Measurements from ENCODE around the gene TGFBR1. TPM values are rescaled to one million over a fixed set of nuclear protein-coding genes. Genes with fewer than 3 reads are reported as not detected.

The TGFBR1 gene
- polyA plus RNA-seq, 1 of the 3 experiments (the other 2 are of a cell fraction) = 15.3 TPM

- Histone ChIP-seq H2AFZ (ENCODE audit: low read depth) (peak overlapping the region; percentile 70; the same call in 1 of the 2 replicates), H3K9me2 (no peaks in the 10 kb centered on the region), H4K20me1 (ENCODE audit: insufficient read depth) (peaks cover 45% of the 10 kb centered on the region), H3K36me3 (replicated peaks in 1 of 2; ENCODE audit: control insufficient read depth in 1 of 2, insufficient read depth in 2 of 2, low read length in 1 of 2) (no peaks in the 10 kb centered on the region), H3K9ac (peak overlapping the region; percentile 93), H3K4me2 (peak overlapping the region; percentile 66), H3K27ac (ENCODE audit: low read depth in 2 of 2, low read length in 1 of 2) (peak overlapping the region; percentile 76 to 82), H3K27me3 (ENCODE audit: insufficient read depth) (no peaks in the 10 kb centered on the region), H3K9me3 (no peaks in the 10 kb centered on the region), H3K4me3 (ENCODE audit: low read depth in 2 of 2, low read length in 1 of 2) (peak overlapping the region; percentile 86 to 87), H3K79me2 (ENCODE audit: insufficient read depth) (peaks cover 50% of the 10 kb centered on the region), H3K4me1 (ENCODE audit: control insufficient read depth in 1 of 2, insufficient read depth in 2 of 2, low read depth in 1 of 2, low read length in 1 of 2) (peaks cover 8 to 10% of the 10 kb centered on the region in 2 experiments), H3F3A (replicated peaks; ENCODE audit: insufficient read depth) (peaks cover 3% of the 10 kb centered on the region)
- ChIA-PET CTCF (interaction anchor here (0.7 to 2.0 kb wide), 4 partner anchors 16 to 104 kb away, joined by 3 to 7 read pairs (median 4); no protein-coding TSS in a partner anchor), POLR2A (interaction anchor here (0.5 to 1.3 kb wide), 3 partner anchors 13 to 439 kb away, joined by 3 to 6 read pairs (median 3); no protein-coding TSS in a partner anchor)
- peak; percentile 90 for DNase-seq
- WGBS (ENCODE audit: low lambda C conversion rate) = 0% methylated on average over 15 of the region's 118 CpGs
- TF ChIP-seq MXI1 (IDR thresholded peaks at IDR 0.05; ENCODE audit: low read depth, low read length) = peak; percentile 36; the same call in 1 of the 2 replicates
- TF ChIP-seq USF1 (IDR thresholded peaks at IDR 0.05; ENCODE audit: borderline replicate concordance, low read depth) = no peak
- no peak for TF ChIP-seq GABPA (IDR thresholded peaks at IDR 0.05; ENCODE audit: low read depth)
- no peak for TF ChIP-seq SMC3 (IDR thresholded peaks at IDR 0.05; ENCODE audit: low read depth, low read length)
- TF ChIP-seq FOXJ3 (CRISPR knock-in tag; IDR thresholded peaks at IDR 0.05) = no peak
- no peak for TF ChIP-seq NFIC (IDR thresholded peaks at IDR 0.05; ENCODE audit: borderline replicate concordance)
- TF ChIP-seq SIN3A (IDR thresholded peaks at IDR 0.05; ENCODE audit: borderline replicate concordance, low read depth, low read length) = no peak
Measured at GRCh38 chr9:99105152-99106043, 485 bp downstream of the TGFBR1 start.

GRCh38 chr9:99106044-99106375 lies 1.1 kb downstream of the TGFBR1 start:
- peak overlapping the region; percentile 93 for H3K9ac ChIP-seq
- peak overlapping the region in 1 of 2 experiments; percentile 82; a peak in 2 of 4 replicates for H3K27ac ChIP-seq (ENCODE audit: low read depth in 2 of 2, low read length in 1 of 2)
- ChIA-PET POLR2A (no interaction called here), CTCF (interaction anchor here (0.9 to 1.5 kb wide), 2 partner anchors 34 to 56 kb away, joined by 3 to 7 read pairs; no protein-coding TSS in a partner anchor)
- peaks cover 50% of the 10 kb centered on the region for H4K20me1 ChIP-seq (ENCODE audit: insufficient read depth)
- no peaks in the 10 kb centered on the region for H3K36me3 ChIP-seq (replicated peaks in 1 of 2; ENCODE audit: control insufficient read depth in 1 of 2, insufficient read depth in 2 of 2, low read length in 1 of 2)
- H3K27me3 ChIP-seq (ENCODE audit: insufficient read depth) = no peaks in the 10 kb centered on the region
- H3K9me3 ChIP-seq = no peaks in the 10 kb centered on the region
- H3F3A ChIP-seq (replicated peaks; ENCODE audit: insufficient read depth) = peaks cover 3% of the 10 kb centered on the region
- TF ChIP-seq PBX3 (IDR thresholded peaks at IDR 0.05) (no peak), CTCF (IDR thresholded peaks at IDR 0.05) (no peak), EZH2phosphoT487 (IDR thresholded peaks at IDR 0.05; ENCODE audit: borderline replicate concordance, low read depth) (no peak), RAD21 (IDR thresholded peaks at IDR 0.05; ENCODE audit: low read length) (no peak), RCOR1 (IDR thresholded peaks at IDR 0.05; ENCODE audit: low read length) (no peak), YY1 (IDR thresholded peaks at IDR 0.05; ENCODE audit: low read depth) (no peak), REST (IDR thresholded peaks at IDR 0.05; ENCODE audit: low read depth, low read length) (no peak), USF2 (IDR thresholded peaks at IDR 0.05; ENCODE audit: borderline replicate concordance, low read depth, low read length) (no peak), USF1 (IDR thresholded peaks at IDR 0.05; ENCODE audit: borderline replicate concordance, low read depth) (no peak), SIN3A (IDR thresholded peaks at IDR 0.05; ENCODE audit: borderline replicate concordance, low read depth, low read length) (no peak)
- H2AFZ ChIP-seq (ENCODE audit: low read depth) = peak overlapping the region; percentile 70; the same call in 1 of the 2 replicates
- H3K4me2 ChIP-seq = peak overlapping the region; percentile 66
- peaks cover 8 to 10% of the 10 kb centered on the region in 2 experiments for H3K4me1 ChIP-seq (ENCODE audit: control insufficient read depth in 1 of 2, insufficient read depth in 2 of 2, low read depth in 1 of 2, low read length in 1 of 2)
- H3K9me2 ChIP-seq = no peaks in the 10 kb centered on the region
- WGBS (ENCODE audit: low lambda C conversion rate) = 7% methylated on average over 9 of the region's 9 CpGs
- peaks cover 56% of the 10 kb centered on the region for H3K79me2 ChIP-seq (ENCODE audit: insufficient read depth)
- peak overlapping the region; percentile 86 to 87 for H3K4me3 ChIP-seq (ENCODE audit: low read depth in 2 of 2, low read length in 1 of 2)
- DNase-seq = no peak
